ENCODE results near the gene OTOP1.

DNA sequence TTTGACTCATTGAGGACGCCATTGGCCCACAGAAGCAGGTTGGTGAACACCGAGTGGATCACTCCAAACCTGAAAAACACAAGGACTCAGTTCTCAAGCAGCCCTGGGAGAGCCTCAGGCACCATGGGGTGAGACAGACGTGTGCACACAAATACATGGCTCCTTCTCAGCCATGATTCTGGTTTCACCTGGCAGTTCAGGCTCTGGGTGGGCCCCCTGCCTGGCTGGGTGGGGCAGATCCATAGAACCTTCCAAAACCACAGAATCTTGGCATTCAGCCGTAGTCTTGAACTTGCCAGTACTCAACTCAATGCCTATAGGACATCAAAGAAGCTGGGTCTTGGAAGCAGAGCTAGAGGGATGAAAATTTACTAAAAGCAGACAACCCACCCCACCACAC lies 24.2 kb downstream of the OTOP1 start:
- TF ChIP-seq, protein P1, sequence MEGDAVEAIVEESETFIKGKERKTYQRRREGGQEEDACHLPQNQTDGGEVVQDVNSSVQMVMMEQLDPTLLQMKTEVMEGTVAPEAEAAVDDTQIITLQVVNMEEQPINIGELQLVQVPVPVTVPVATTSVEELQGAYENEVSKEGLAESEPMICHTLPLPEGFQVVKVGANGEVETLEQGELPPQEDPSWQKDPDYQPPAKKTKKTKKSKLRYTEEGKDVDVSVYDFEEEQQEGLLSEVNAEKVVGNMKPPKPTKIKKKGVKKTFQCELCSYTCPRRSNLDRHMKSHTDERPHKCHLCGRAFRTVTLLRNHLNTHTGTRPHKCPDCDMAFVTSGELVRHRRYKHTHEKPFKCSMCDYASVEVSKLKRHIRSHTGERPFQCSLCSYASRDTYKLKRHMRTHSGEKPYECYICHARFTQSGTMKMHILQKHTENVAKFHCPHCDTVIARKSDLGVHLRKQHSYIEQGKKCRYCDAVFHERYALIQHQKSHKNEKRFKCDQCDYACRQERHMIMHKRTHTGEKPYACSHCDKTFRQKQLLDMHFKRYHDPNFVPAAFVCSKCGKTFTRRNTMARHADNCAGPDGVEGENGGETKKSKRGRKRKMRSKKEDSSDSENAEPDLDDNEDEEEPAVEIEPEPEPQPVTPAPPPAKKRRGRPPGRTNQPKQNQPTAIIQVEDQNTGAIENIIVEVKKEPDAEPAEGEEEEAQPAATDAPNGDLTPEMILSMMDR (IDR thresholded peaks at IDR 0.05; ENCODE audit: low read length), result no peak
- no peak for TF ChIP-seq EZH2 (IDR thresholded peaks at IDR 0.05; ENCODE audit: borderline replicate concordance, low read length)

Measured in OCI-LY1 (cell line).